ENCODE results near the gene STOML2.

The STOML2 gene

GRCh38 chr9:35107297-35108290 is 4.7 kb upstream of the STOML2 start:
- DNase-seq, result no peak

- no peak for DNase-seq
Measured at GRCh38 chr9:35106343-35106730, 3.4 kb upstream of the STOML2 start.

- DNase-seq, result no peak
Measured at GRCh38 chr9:35105571-35106342, 2.8 kb upstream of the STOML2 start.

- no peak for DNase-seq
Measured at GRCh38 chr9:35105126-35105525, 2.2 kb upstream of the STOML2 start.

GRCh38 chr9:35104586-35104985 is 1.7 kb upstream of the STOML2 start:
- no peak for DNase-seq

- no peak for DNase-seq
Measured at GRCh38 chr9:35103660-35104191, 795 bp upstream of the STOML2 start.

GRCh38 chr9:35102465-35102768 is 514 bp downstream of the STOML2 start:
- no peak for DNase-seq

- no peak for DNase-seq
Measured at GRCh38 chr9:35097573-35097972, 5.4 kb downstream of the STOML2 start.

- DNase-seq, result peak; percentile 83 to 84 (median 84)
Measured at GRCh38 chr9:35096035-35096849, 6.7 kb downstream of the STOML2 start, which contains the start of gene PIGO. Gene PIGO (minus strand): TSS chr9:35096591. CDS start chr9:35095565, 1,026 bp downstream.

GRCh38 chr9:35091536-35091935 is 11.4 kb downstream of the STOML2 start:
- no peak for DNase-seq

GRCh38 chr9:35089434-35089833 is 13.5 kb downstream of the STOML2 start:
- DNase-seq, result no peak

- DNase-seq, result no peak
Measured at GRCh38 chr9:35085078-35085477, 17.9 kb downstream of the STOML2 start.

GRCh38 chr9:35079426-35080341 is 23.2 kb downstream of the STOML2 start, which contains the start of gene FANCG:
Gene FANCG (minus strand): TSS chr9:35079942. CDS start chr9:35079524, 418 bp downstream.
- DNase-seq, result peak; percentile 49 to 66 (median 60)

GRCh38 chr9:35079041-35079425 is 23.9 kb downstream of the STOML2 start:
- DNase-seq, result no peak

- no peak for DNase-seq
Measured at GRCh38 chr9:35078066-35078465, 24.9 kb downstream of the STOML2 start.

GRCh38 chr9:35076848-35077247 is 26.1 kb downstream of the STOML2 start:
- DNase-seq, result no peak

- DNase-seq, result no peak
Measured at GRCh38 chr9:35075358-35075757, 27.6 kb downstream of the STOML2 start.

- no peak for DNase-seq
Measured at GRCh38 chr9:35074791-35075190, 28.1 kb downstream of the STOML2 start.

GRCh38 chr9:35074141-35074540 is 28.8 kb downstream of the STOML2 start:
- no peak for DNase-seq

- no peak for DNase-seq
Measured at GRCh38 chr9:35073279-35073612, 29.7 kb downstream of the STOML2 start.

GRCh38 chr9:35072461-35073278 is 30.3 kb downstream of the STOML2 start, which contains the start of gene VCP:
Gene VCP (minus strand): TSS chr9:35072625. CDS start chr9:35072353, 272 bp downstream.
- DNase-seq, result peak; percentile 83 to 92 (median 88)
